Bronchial epithelial cell (primary cell): ENCODE data around the gene FABP1. TPM values are rescaled to one million over a fixed set of nuclear protein-coding genes. Genes with fewer than 3 reads are reported as not detected.

Experiments
- DNase-seq: peaks from one replicate; pipeline ENCODE4 v3.0.0-alpha.2; 2010; ENCODE audit warnings: low read depth
- FAIRE-seq: peaks from 2 replicates; lab custom pipeline; 2011; peaks lifted over from hg19 to GRCh38; lab: Jason Lieb, UNC
- H3K27me3 ChIP-seq: 2 replicates; pipeline ENCODE4 v1.5.1; 2011; ENCODE audit warnings: low read length; ENCODE audit not compliant: control insufficient read depth, insufficient read depth
- H3K36me3 ChIP-seq: 2 replicates; pipeline ENCODE4 v1.5.1; 2011; ENCODE audit warnings: low read length; ENCODE audit not compliant: control insufficient read depth, insufficient read depth
- H3K4me3 ChIP-seq: 2 replicates; pipeline ENCODE4 v1.5.1; 2011; ENCODE audit warnings: mild to moderate bottlenecking, low read depth, low read length, control low read depth
- total RNA-seq: library from RNA; depleted of rRNA; stranded (reverse); fragments of >200 nt; gene quantifications from 2 replicates; pipeline ENCODE4 v1.2.1, GENCODE V29; 2014
- TF ChIP-seq, protein P1 (sequence below): IDR thresholded peaks from 2 replicates; pipeline ENCODE4 v1.5.1; 2011; ENCODE audit warnings: mild to moderate bottlenecking, moderate library complexity, low read length, control low read depth, inconsistent platforms; ENCODE audit not compliant: insufficient read depth, severe bottlenecking

Gene FABP1
- total RNA-seq, 1 donor from 2014 or later, result not detected

GRCh38 chr2:88085602-88086001 lies 42.3 kb downstream of the FABP1 start:
- no peak for FAIRE-seq
- DNase-seq, result no peak
- no peaks in the 10 kb centered on the region for H3K36me3 ChIP-seq
- TF ChIP-seq, protein P1, sequence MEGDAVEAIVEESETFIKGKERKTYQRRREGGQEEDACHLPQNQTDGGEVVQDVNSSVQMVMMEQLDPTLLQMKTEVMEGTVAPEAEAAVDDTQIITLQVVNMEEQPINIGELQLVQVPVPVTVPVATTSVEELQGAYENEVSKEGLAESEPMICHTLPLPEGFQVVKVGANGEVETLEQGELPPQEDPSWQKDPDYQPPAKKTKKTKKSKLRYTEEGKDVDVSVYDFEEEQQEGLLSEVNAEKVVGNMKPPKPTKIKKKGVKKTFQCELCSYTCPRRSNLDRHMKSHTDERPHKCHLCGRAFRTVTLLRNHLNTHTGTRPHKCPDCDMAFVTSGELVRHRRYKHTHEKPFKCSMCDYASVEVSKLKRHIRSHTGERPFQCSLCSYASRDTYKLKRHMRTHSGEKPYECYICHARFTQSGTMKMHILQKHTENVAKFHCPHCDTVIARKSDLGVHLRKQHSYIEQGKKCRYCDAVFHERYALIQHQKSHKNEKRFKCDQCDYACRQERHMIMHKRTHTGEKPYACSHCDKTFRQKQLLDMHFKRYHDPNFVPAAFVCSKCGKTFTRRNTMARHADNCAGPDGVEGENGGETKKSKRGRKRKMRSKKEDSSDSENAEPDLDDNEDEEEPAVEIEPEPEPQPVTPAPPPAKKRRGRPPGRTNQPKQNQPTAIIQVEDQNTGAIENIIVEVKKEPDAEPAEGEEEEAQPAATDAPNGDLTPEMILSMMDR, result no peak
- H3K4me3 ChIP-seq, result no peak overlapping the region
- no peaks in the 10 kb centered on the region for H3K27me3 ChIP-seq

- no peaks in the 10 kb centered on the region for H3K36me3 ChIP-seq
- DNase-seq (no peak), FAIRE-seq (no peak)
- H3K27me3 ChIP-seq, result no peaks in the 10 kb centered on the region
- TF ChIP-seq, protein P1, result no peak
- H3K4me3 ChIP-seq, result no peak overlapping the region
These were observed 42.8 kb downstream of the FABP1 start for GRCh38 chr2:88085099-88085498.

DNA sequence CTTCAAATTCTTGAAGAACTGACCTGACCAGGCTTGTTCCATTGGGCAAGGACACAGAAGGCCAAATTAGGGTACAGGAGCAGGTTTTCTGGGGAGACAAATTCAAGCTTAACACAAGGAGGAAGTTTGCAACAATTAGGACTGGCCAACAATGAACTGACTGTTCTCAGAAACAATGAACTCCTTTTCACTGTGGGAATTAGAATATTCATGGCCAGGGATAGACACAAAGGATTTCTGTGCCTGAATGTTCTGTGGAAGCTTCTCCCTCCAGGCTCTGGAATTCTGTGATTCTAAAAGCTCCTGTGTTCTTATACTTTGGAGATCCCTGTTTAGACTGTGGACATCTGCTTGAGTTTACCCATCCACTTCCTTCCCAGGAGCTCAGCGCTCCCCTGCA lies 45.1 kb downstream of the FABP1 start:
- no peak overlapping the region for H3K4me3 ChIP-seq
- TF ChIP-seq, protein P1, result no peak
- H3K36me3 ChIP-seq, result no peaks in the 10 kb centered on the region
- no peak for FAIRE-seq
- H3K27me3 ChIP-seq, result no peaks in the 10 kb centered on the region
- no peak for DNase-seq

DNA sequence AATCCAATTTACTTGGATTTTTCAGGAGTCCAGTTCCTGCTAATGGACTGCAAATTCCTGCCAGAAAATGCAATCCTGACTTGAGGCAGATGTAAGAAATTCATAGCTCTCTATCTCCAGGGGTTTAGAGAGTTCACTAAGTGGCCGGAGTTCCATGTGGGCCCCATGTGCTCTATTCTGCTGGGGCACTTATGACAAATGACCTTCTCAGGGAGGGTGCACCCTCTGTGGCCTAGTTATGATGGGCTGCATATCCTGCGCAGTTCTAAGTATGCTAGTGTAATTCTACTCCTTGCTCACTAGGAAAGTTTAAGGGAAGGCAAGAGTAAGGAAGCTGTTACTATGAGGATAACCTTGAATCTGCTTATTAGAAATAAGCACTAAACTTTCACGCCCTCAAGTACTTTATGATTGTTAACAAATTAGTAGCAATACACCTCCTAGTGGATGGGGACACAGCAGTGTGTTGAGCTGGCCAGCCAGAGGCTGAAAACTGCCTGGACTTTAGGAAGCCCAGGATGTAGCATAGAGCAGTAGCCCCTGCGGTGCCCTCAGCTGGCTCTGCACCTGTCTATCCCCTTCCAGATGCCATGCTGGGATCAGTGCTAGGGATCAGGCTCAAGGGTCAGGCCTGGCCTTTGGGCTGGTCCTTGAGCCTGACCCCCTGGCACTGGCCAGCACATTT lies 45.8 kb downstream of the FABP1 start:
- DNase-seq, result no peak
- TF ChIP-seq, protein P1, result no peak
- FAIRE-seq, result no peak
- no peaks in the 10 kb centered on the region for H3K36me3 ChIP-seq
- H3K27me3 ChIP-seq, result no peaks in the 10 kb centered on the region
- H3K4me3 ChIP-seq, result no peak overlapping the region

DNA sequence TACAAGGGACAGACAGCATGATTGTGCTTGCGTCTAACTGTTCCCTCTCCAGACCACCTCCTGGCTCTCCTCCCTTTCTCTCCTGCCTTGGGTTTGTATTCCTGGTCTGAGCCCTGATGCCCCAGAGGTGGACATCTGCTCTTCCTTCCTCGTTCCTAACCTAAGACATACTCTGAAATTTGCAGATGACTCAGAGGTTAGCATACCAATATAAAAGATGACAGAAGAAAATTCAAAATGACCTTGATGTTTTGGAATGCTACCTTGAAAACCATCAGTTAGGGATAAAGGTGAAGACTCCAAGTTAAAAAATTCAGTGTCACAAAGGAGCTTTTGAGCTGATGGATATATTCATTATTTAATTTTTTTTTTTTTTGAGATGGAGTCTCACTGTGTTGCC lies 47.3 kb downstream of the FABP1 start:
- Histone ChIP-seq H3K27me3 (no peaks in the 10 kb centered on the region), H3K4me3 (no peak overlapping the region), H3K36me3 (no peaks in the 10 kb centered on the region)
- DNase-seq (no peak), FAIRE-seq (no peak)
- TF ChIP-seq, protein P1, result no peak
